HG03039 (cell line): ENCODE results near the gene TMSB15C.

ENCODE experiments used
- ATAC-seq: cut with Tn5 transposase; IDR thresholded peaks from one replicate; pipeline ENCODE4 v1.9.1; 2021; ENCODE audit warnings: mild to moderate bottlenecking, moderate library complexity; ENCODE audit not compliant: unreplicated experiment

The TMSB15C gene

DNA sequence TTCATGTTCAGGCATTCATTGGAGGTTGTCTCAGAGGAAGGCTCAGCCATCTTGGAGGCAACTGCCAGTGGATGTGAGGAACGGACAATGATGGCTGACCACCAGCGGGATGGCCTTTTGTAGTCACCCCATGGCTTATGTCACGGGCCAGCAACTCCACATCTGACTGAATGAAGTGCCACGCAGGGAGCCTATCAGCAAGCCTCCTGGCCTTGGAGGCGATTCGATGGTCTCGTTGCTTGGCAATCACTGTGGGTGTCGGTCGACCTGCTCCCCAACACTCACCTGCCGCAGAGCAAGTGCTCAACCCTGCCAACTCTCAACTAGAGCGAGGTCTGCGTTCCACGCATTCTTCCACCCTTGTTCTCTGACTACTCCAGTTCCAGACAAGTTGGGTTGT lies 28.9 kb downstream of the TMSB15C start:
- no peak for ATAC-seq

DNA sequence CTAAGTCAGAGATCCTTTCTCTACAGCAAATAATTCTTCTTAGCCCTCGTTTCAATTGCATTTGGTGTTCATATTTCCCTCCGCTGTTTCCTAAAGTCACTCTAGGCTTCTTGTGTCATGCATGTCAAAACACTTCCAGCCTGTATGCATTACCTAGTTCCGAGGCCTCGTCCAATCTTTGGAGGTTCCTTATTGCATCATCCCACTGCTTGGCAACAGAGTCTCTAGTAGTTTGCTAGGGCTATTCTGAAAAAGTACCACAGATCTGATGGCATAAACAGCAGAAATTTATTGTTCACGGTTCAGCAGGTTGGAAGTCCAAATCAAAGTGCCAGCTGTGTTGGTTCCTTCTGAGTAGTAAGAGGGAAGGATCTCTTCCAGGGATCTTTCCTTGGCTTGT lies 30.4 kb downstream of the TMSB15C start:
- ATAC-seq, result no peak

DNA sequence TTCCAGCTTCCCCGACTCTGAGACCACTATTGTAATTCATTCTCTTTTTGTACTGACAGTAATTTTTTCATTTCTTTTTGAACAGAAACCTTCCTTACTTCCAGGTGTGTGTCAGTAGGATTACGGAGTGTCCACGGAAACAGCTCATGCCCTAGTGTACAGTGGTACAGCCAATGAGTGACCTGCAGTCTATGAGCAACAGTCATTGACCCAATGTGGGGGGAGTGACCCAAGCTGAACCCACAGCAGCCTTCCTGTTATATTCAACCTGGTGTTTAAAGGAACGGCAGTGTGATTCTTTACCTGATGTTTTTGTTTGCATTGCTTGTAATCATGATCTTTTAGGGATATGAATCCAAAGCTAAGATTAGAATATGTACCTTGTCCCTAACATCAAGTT lies 35.0 kb downstream of the TMSB15C start:
- no peak for ATAC-seq

DNA sequence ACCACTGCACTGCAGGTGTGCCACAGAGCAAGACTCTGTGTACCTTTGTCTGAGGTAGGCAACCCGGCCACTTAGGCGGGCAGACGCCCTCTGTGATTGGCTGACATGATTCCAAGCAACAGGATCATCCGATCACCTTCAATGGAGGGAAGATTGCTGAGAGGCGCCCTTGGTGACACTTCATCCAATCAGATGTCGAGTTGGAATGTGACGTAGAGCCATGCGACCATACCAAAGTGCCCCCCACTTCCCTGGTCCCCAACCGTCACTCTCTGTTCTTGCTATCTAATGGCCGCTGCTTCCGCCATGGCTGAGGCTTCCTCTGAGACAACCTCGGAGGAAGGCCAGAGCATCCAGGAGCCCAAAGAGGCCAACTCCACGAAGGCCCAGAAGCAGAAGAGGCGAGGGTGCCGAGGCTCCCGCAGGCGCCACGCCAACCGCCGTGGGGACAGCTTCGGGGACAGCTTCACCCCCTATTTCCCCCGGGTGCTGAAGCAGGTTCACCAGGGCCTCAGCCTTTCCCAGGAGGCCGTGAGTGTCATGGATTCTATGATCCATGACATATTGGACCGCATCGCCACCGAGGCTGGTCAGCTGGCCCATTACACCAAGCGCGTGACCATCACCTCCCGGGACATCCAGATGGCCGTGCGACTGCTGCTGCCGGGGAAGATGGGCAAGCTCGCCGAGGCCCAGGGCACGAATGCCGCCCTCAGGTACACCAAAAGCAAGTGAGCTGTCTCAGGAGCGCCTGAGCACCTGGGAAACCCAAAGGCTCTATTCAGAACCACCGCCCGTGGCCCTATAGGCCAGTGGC lies 36.1 kb downstream of the TMSB15C start, which contains the start of gene H2BW2:
H2BW2 (plus strand) TSS at position 268 of the 817 bp plus-strand sequence; CDS start at position 307, 39 bp downstream.
- ATAC-seq, result no peak
